K562 (cell line): ENCODE results near the gene GPX6. TPM values are rescaled to one million over a fixed set of nuclear protein-coding genes. Genes with fewer than 3 reads are reported as not detected.

Experiments
- ETV5 ChIP-seq: sonication (generic); formaldehyde crosslinking; IDR thresholded peaks from 2 replicates; pipeline ENCODE4 v1.4.0; 2020; ENCODE audit warnings: low read depth, mild to moderate bottlenecking, missing genetic modification reagents
- EWSR1 ChIP-seq: fragments of 450-650 bp; IDR thresholded peaks from 2 replicates; pipeline ENCODE4 v1.6.1; 2018; ENCODE audit warnings: borderline replicate concordance, mild to moderate bottlenecking, low read depth, moderate library complexity; ENCODE audit not compliant: partially characterized antibody
- HNRNPL ChIP-seq: fragments of 200-400 bp; formaldehyde crosslinking; IDR thresholded peaks from 2 replicates; pipeline ENCODE4 v1.6.1; 2017; ENCODE audit warnings: low read depth, mild to moderate bottlenecking, low read length
- HNRNPUL1 ChIP-seq: fragments of 200-400 bp; formaldehyde crosslinking; IDR thresholded peaks from 2 replicates; pipeline ENCODE4 v1.6.1; 2017; ENCODE audit warnings: low read length
- ILF3 ChIP-seq: fragments of 450-650 bp; IDR thresholded peaks from 2 replicates; pipeline ENCODE4 v1.6.1; 2018; ENCODE audit warnings: antibody characterized with exemption, mild to moderate bottlenecking, moderate library complexity, borderline replicate concordance
- KDM2B ChIP-seq: fragments of 250-450 bp; sonication (Bioruptor Pico); IDR thresholded peaks from 2 replicates; pipeline ENCODE4 v1.8.0; 2021; ENCODE audit warnings: mild to moderate bottlenecking, moderate library complexity
- L3MBTL2 ChIP-seq: fragments of 450-650 bp; IDR thresholded peaks from 2 replicates; pipeline ENCODE4 v1.6.1; 2016; ENCODE audit warnings: mild to moderate bottlenecking, moderate library complexity
- NEUROD1 ChIP-seq: fragments of 150-350 bp; IDR thresholded peaks from 2 replicates; pipeline ENCODE4 v1.6.1; 2014; ENCODE audit warnings: borderline replicate concordance, low read length, low read depth; ENCODE audit not compliant: partially characterized antibody
- NR4A1 ChIP-seq, 2 experiments: fragments of 250-450 bp in 1 of 2; fragments of 450-650 bp in 1 of 2; sonication (Bioruptor Pico) in 1 of 2; IDR thresholded peaks; 2 replicates each; pipeline versions ENCODE4 v1.4.0 to v1.6.1; 2016 to 2020; ENCODE audit warnings: mild to moderate bottlenecking in 2 of 2, missing compliant biosample characterization in 1 of 2, missing genetic modification characterization in 1 of 2, moderate library complexity in 1 of 2
- RB1 ChIP-seq: fragments of 450-650 bp; IDR thresholded peaks from 2 replicates; pipeline ENCODE4 v1.6.1; 2017; ENCODE audit warnings: low read depth, mild to moderate bottlenecking
- RFX7 ChIP-seq: fragments of 250-450 bp; sonication (Bioruptor Pico); IDR thresholded peaks from 2 replicates; pipeline ENCODE4 v1.5.1; 2021; ENCODE audit warnings: mild to moderate bottlenecking
- TBL1XR1 ChIP-seq, 2 experiments: IDR thresholded peaks; 2 replicates each; pipeline ENCODE4 v1.6.1; 2012; ENCODE audit warnings: improper control_type of control experiment in 2 of 2, low read length in 2 of 2, mild to moderate bottlenecking in 1 of 2
- ZNF175 ChIP-seq: fragments of 200-800 bp; sonication (Bioruptor generic); IDR thresholded peaks from 2 replicates; pipeline ENCODE4 v1.6.1; 2016; ENCODE audit warnings: low read depth, mild to moderate bottlenecking, missing genetic modification characterization, missing compliant biosample characterization
- ZNF282 ChIP-seq: sonication (generic); formaldehyde crosslinking; IDR thresholded peaks from 2 replicates; pipeline ENCODE4 v1.8.1; 2023; ENCODE audit warnings: missing genetic modification reagents
- ZNF778 ChIP-seq: fragments of 450-650 bp; formaldehyde crosslinking; IDR thresholded peaks from 2 replicates; pipeline ENCODE4 v1.4.0; 2020; ENCODE audit warnings: mild to moderate bottlenecking, moderate library complexity
- polyA plus RNA-seq, 8 experiments: library from polyadenylated mRNA; depleted of rRNA in 4 of 8; stranded (reverse) in 5 of 8; unstranded in 3 of 8; fragments of >200 nt; fragmentation: Nextera tagmentation in 2 of 8; fragmentation: Illumina TruSeq in 1 of 8; extraction: Ambion mirVana in 2 of 8; extraction: Trizol in 1 of 8; gene quantifications; 2 replicates each; pipeline versions ENCODE4 v1.2.1 to v1.2.3, GENCODE V29; 2011 to 2014; ENCODE audit warnings: inconsistent platforms in 1 of 8, missing spikeins in 1 of 8
- total RNA-seq, 7 experiments: library from RNA; depleted of rRNA in 6 of 7; stranded (reverse); fragments of >200 nt in 6 of 7; fragmentation: Illumina TruSeq in 2 of 7; extraction: Trizol in 2 of 7; gene quantifications; 2 replicates each; pipeline versions ENCODE4 v1.2.1 to v1.2.3, GENCODE V29; 2011 to 2021; ENCODE audit warnings: low replicate concordance in 1 of 7
- TF ChIP-seq, protein P1 (sequence below): fragments of 450-650 bp; conservative IDR thresholded peaks from 2 replicates; pipeline ENCODE4 v1.6.1; 2016; ENCODE audit warnings: missing genetic modification characterization, low read depth, mild to moderate bottlenecking, control low read depth, missing compliant biosample characterization
- TF ChIP-seq, protein P2 (sequence below): fragments of 450-650 bp; formaldehyde crosslinking; IDR thresholded peaks from 2 replicates; pipeline ENCODE4 v1.4.0; 2020; ENCODE audit warnings: mild to moderate bottlenecking, mixed read lengths
- TF ChIP-seq, protein P3 (sequence below): fragments of 250-450 bp; sonication (Bioruptor Pico); IDR thresholded peaks from 2 replicates; pipeline ENCODE4 v1.5.0; 2020; ENCODE audit warnings: mild to moderate bottlenecking
- TF ChIP-seq, protein P4 (sequence below): sonication (generic); formaldehyde crosslinking; IDR thresholded peaks from 2 replicates; pipeline ENCODE4 v1.8.1; 2023; ENCODE audit warnings: mild to moderate bottlenecking, missing genetic modification reagents, moderate library complexity

GPX6 gene
- total and polyA plus RNA-seq, 9 of the 15 experiments (the other 6 are each of a cell fraction or from before 2014, with no cell fraction given), result not detected

DNA sequence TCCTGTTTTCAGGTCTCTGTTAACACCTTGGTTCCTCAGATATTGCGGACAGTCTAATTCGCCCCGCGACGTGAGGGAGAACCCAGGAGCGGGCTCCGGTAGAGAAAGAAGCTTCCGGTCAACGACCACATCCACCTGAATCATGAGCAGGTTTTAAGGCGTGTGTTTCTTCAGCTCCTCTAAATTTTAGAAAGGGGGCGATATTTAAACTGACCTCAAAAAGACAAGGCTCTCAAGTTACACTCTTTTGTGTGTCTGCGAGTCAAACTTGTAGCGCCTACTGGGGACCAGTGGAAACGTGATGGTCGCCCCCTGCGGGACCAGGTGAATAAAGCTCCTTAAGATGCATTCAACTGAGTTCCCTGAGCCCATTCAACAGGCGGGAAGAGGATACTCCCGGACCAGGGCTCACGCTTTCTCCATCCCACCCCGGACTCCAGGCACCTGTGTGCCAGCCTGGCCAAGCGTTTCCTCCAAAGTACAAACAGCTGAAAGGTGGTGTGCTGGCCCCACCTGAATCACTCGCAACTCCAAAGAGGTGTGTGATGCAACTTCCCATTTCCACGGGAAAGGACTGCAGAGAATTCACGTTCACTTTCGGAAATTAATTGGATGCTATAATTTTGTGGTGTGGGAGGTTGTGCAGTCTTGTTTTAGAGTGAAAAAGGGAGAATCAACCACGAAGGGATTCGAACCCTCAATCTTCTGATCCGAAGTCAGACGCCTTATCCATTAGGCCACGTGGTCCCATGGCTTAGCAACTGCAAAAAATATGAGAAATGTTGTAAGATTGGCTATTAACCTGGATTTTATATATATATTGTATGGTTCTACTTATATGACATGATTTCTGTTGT is 27.1 kb upstream of the GPX6 start (continued):
- TF ChIP-seq, protein P1, sequence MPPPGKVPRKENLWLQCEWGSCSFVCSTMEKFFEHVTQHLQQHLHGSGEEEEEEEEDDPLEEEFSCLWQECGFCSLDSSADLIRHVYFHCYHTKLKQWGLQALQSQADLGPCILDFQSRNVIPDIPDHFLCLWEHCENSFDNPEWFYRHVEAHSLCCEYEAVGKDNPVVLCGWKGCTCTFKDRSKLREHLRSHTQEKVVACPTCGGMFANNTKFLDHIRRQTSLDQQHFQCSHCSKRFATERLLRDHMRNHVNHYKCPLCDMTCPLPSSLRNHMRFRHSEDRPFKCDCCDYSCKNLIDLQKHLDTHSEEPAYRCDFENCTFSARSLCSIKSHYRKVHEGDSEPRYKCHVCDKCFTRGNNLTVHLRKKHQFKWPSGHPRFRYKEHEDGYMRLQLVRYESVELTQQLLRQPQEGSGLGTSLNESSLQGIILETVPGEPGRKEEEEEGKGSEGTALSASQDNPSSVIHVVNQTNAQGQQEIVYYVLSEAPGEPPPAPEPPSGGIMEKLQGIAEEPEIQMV (tag), result 0 out of 2 replicates have a peak, but pooled peaks have one; percentile 29
- TF ChIP-seq ILF3 (peak; percentile 69), EWSR1 (no peak), TBL1XR1 (IDR thresholded peaks at IDR 0.05; ENCODE audit: low read length in 2 of 2) (peak; percentile 72 to 94), ETV5 (CRISPR knock-in tag) (peak; percentile 91), RFX7 (CRISPR knock-in tag) (no peak), ZNF282 (CRISPR knock-in tag) (no peak), L3MBTL2 (peak; percentile 90), ZNF175 (CRISPR knock-in tag) (0 out of 2 replicates have a peak, but pooled peaks have one; percentile 43), HNRNPUL1 (no peak), NR4A1 (CRISPR knock-in tag; IDR thresholded peaks at IDR 0.05) (no peak), NR4A1 (tag; IDR thresholded peaks at IDR 0.05) (peak; percentile 62; the same call in 1 of the 2 replicates), ZNF778 (CRISPR knock-in tag) (no peak), KDM2B (CRISPR knock-in tag) (no peak), NEUROD1 (peak; percentile 60), HNRNPL (peak; percentile 92), RB1 (peak; percentile 69; the same call in 1 of the 2 replicates)
- TF ChIP-seq, protein P2, sequence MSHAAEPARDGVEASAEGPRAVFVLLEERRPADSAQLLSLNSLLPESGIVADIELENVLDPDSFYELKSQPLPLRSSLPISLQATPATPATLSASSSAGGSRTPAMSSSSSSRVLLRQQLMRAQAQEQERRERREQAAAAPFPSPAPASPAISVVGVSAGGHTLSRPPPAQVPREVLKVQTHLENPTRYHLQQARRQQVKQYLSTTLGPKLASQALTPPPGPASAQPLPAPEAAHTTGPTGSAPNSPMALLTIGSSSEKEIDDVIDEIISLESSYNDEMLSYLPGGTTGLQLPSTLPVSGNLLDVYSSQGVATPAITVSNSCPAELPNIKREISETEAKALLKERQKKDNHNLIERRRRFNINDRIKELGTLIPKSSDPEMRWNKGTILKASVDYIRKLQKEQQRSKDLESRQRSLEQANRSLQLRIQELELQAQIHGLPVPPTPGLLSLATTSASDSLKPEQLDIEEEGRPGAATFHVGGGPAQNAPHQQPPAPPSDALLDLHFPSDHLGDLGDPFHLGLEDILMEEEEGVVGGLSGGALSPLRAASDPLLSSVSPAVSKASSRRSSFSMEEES, result no peak
- TF ChIP-seq, protein P3, sequence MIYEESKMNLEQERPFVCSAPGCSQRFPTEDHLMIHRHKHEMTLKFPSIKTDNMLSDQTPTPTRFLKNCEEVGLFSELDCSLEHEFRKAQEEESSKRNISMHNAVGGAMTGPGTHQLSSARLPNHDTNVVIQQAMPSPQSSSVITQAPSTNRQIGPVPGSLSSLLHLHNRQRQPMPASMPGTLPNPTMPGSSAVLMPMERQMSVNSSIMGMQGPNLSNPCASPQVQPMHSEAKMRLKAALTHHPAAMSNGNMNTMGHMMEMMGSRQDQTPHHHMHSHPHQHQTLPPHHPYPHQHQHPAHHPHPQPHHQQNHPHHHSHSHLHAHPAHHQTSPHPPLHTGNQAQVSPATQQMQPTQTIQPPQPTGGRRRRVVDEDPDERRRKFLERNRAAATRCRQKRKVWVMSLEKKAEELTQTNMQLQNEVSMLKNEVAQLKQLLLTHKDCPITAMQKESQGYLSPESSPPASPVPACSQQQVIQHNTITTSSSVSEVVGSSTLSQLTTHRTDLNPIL (CRISPR knock-in tag), result no peak
- TF ChIP-seq, protein P4, sequence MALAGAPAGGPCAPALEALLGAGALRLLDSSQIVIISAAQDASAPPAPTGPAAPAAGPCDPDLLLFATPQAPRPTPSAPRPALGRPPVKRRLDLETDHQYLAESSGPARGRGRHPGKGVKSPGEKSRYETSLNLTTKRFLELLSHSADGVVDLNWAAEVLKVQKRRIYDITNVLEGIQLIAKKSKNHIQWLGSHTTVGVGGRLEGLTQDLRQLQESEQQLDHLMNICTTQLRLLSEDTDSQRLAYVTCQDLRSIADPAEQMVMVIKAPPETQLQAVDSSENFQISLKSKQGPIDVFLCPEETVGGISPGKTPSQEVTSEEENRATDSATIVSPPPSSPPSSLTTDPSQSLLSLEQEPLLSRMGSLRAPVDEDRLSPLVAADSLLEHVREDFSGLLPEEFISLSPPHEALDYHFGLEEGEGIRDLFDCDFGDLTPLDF (CRISPR knock-in tag), result peak; percentile 82; the same call in 1 of the 2 replicates
